ENCODE results near the gene ZNF750.

DNA sequence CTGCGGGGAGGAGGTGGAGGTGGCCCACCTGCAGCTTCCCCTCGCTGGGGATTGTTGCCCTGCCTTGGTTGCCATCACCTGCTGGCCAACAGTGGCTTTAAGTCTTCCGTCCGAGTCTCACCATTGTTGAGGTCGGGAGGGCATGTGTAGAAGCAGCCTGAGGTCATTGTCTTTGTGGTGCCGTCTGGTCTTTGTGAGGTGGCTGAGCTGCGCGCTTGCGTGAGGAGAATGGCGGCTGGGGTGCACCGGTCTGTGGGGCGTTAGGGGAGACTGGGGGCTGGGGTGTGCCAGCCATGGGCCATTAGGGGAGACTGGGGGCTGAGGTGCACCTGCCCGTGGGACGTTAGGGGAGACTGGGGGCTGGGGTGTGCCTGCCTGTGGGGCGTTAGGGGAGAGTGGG, 36.2 kb downstream of the ZNF750 start:
- TF ChIP-seq CTCF (IDR thresholded peaks at IDR 0.05) = no peak
- no peak for TF ChIP-seq POLR2A (IDR thresholded peaks at IDR 0.05)
